ENCODE results near the gene MUC2.

Gene MUC2

GRCh38 chr11:1088927-1089737, 14.5 kb downstream of the MUC2 start:
- TF ChIP-seq CTCF (IDR thresholded peaks at IDR 0.05; ENCODE audit: low read depth, low read length, missing control alignments), result no peak
- no peak for DNase-seq (ENCODE audit: low read depth)
- H3K4me3 ChIP-seq (ENCODE audit: low read depth, low read length), result no peak overlapping the region

- no peak overlapping the region for H3K4me3 ChIP-seq (ENCODE audit: low read depth, low read length)
- TF ChIP-seq CTCF (IDR thresholded peaks at IDR 0.05; ENCODE audit: low read depth, low read length, missing control alignments), result no peak
- no peak for DNase-seq (ENCODE audit: low read depth)
Observed at GRCh38 chr11:1089738-1090599, 15.3 kb downstream of the MUC2 start.

GRCh38 chr11:1090600-1091331, 16.1 kb downstream of the MUC2 start:
- TF ChIP-seq CTCF (IDR thresholded peaks at IDR 0.05; ENCODE audit: low read depth, low read length, missing control alignments), result no peak
- DNase-seq (ENCODE audit: low read depth), result no peak
- no peak overlapping the region for H3K4me3 ChIP-seq (ENCODE audit: low read depth, low read length)

GRCh38 chr11:1091332-1092083, 16.8 kb downstream of the MUC2 start:
- TF ChIP-seq CTCF (IDR thresholded peaks at IDR 0.05; ENCODE audit: low read depth, low read length, missing control alignments), result no peak
- DNase-seq (ENCODE audit: low read depth), result no peak
- H3K4me3 ChIP-seq (ENCODE audit: low read depth, low read length), result no peak overlapping the region

- no peak for DNase-seq (ENCODE audit: low read depth)
- no peak for TF ChIP-seq CTCF (IDR thresholded peaks at IDR 0.05; ENCODE audit: low read depth, low read length, missing control alignments)
Observed at GRCh38 chr11:1092145-1092670, 17.5 kb downstream of the MUC2 start.

GRCh38 chr11:1092919-1093318, 18.2 kb downstream of the MUC2 start:
- DNase-seq (ENCODE audit: low read depth), result no peak
- no peak for TF ChIP-seq CTCF (IDR thresholded peaks at IDR 0.05; ENCODE audit: low read depth, low read length, missing control alignments)
- no peak overlapping the region for H3K4me3 ChIP-seq (ENCODE audit: low read depth, low read length)

More at GRCh38 chr11:1092145-1092670, 17.5 kb downstream of the MUC2 start:
- H3K4me3 ChIP-seq (ENCODE audit: low read depth, low read length), result no peak overlapping the region

Measured in GM12864 (cell line).